Hepatocyte (in vitro differentiated cells): ENCODE data around the gene AGBL1. TPM values are rescaled to one million over a fixed set of nuclear protein-coding genes. Genes with fewer than 3 reads are reported as not detected.

Source experiments
- DNase-seq: peaks from one replicate; pipeline ENCODE4 v3.0.0-alpha.2; 2016; ENCODE audit warnings: low spot score
- H2AFZ ChIP-seq: fragments of 200-600 bp; sonication (generic); 2 replicates; pipeline ENCODE4 v1.6.0; 2016; ENCODE audit warnings: antibody characterized with exemption, mild to moderate bottlenecking
- H3K27ac ChIP-seq: fragments of 200-600 bp; sonication (generic); 2 replicates; pipeline ENCODE4 v1.5.1; 2016; ENCODE audit warnings: mild to moderate bottlenecking
- H3K27me3 ChIP-seq: fragments of 200-600 bp; sonication (generic); 2 replicates; pipeline ENCODE4 v1.6.1; 2016
- H3K36me3 ChIP-seq: fragments of 200-600 bp; sonication (generic); replicated peaks from 2 replicates; pipeline ENCODE4 v1.5.1; 2016; ENCODE audit warnings: low read depth; ENCODE audit not compliant: insufficient read depth
- H3K4me1 ChIP-seq: fragments of 200-600 bp; sonication (generic); 2 replicates; pipeline ENCODE4 v1.5.1; 2016; ENCODE audit warnings: mild to moderate bottlenecking, moderate library complexity; ENCODE audit not compliant: insufficient read depth
- H3K4me2 ChIP-seq: fragments of 200-600 bp; sonication (generic); 2 replicates; pipeline ENCODE4 v1.6.0; 2016
- H3K4me3 ChIP-seq: fragments of 200-600 bp; sonication (generic); 2 replicates; pipeline ENCODE4 v1.5.1; 2016; ENCODE audit warnings: mild to moderate bottlenecking
- H3K79me2 ChIP-seq: fragments of 200-600 bp; sonication (generic); 2 replicates; pipeline ENCODE4 v1.6.0; 2017; ENCODE audit warnings: mild to moderate bottlenecking
- H3K9me2 ChIP-seq: fragments of 200-600 bp; sonication (generic); replicated peaks from 2 replicates; pipeline ENCODE4 v1.6.0; 2017; ENCODE audit warnings: mild to moderate bottlenecking; ENCODE audit not compliant: insufficient read depth
- H3K9me3 ChIP-seq: fragments of 200-600 bp; sonication (generic); 2 replicates; pipeline ENCODE4 v1.5.1; 2016; ENCODE audit warnings: low read depth, mild to moderate bottlenecking
- H4K20me1 ChIP-seq: fragments of 200-600 bp; sonication (generic); 2 replicates; pipeline ENCODE4 v1.6.0; 2016; ENCODE audit warnings: mild to moderate bottlenecking; ENCODE audit not compliant: insufficient read depth, poor library complexity, severe bottlenecking
- CTCF ChIP-seq: fragments of 200-600 bp; sonication (generic); IDR thresholded peaks from 2 replicates; pipeline ENCODE4 v1.5.1; 2016; ENCODE audit warnings: antibody characterized with exemption, mild to moderate bottlenecking; ENCODE audit not compliant: poor library complexity
- EZH2 ChIP-seq: fragments of 200-600 bp; sonication (generic); IDR thresholded peaks from 2 replicates; pipeline ENCODE4 v1.6.1; 2016; ENCODE audit warnings: antibody characterized with exemption, mild to moderate bottlenecking, borderline replicate concordance
- EZH2phosphoT487 ChIP-seq: fragments of 200-600 bp; sonication (generic); IDR thresholded peaks from one replicate; pipeline ENCODE4 v1.6.1; 2018; ENCODE audit warnings: antibody characterized with exemption, mild to moderate bottlenecking, low read depth, moderate library complexity; ENCODE audit not compliant: unreplicated experiment, severe bottlenecking
- WGBS: methylation state at CpG from one replicate; pipeline ENCODE4 v1.1.6; 2016; ENCODE audit warnings: low lambda C conversion rate; ENCODE audit errors: missing lambda C conversion rate; 5-methylcytosine and 5-hydroxymethylcytosine counted together
- polyA plus RNA-seq: library from polyadenylated mRNA; unstranded; fragments of >200 nt; fragmentation: Nextera tagmentation; extraction: Ambion mirVana; gene quantifications from 2 replicates; pipeline ENCODE4 v1.2.1, GENCODE V29; 2016
- total RNA-seq: library from RNA; depleted of rRNA; stranded (reverse); fragments of >200 nt; gene quantifications from 2 replicates; pipeline ENCODE4 v1.2.3, GENCODE V29; 2014

AGBL1 gene
- total and polyA plus RNA-seq, 2 experiments from 2014 or later = not detected

DNA sequence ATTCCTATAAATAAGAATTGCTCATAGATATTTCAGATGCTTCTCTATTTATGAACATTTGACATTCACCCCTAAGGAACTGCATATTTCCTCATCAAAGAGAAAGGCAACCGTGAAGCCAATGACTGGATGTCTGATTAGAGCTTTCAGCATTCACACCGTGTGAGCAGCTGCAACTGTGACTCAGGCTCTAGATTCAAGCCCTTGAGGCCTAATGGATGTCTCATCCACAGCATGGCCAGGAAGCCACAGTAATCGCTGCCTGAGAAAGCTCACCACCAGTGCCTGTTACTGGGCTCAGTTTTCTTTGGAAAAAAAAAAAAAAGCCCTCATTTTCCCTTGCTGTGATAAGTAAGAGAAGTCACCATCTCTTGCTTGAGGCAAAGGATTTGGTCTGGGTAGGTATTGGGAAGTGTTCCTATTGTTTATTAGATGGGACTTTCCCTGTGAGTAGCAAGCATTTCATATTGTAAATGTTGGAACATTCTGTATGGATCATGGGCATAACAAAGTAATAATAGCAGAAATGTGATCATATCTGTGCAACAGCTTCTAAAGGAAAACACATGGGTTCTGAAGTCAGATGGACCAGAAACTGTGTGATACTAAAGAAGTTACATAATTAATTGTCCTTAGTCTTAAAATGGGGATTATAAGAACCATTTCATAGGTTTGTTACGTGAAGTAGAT, 783.7 kb downstream of the AGBL1 start:
- Histone ChIP-seq H3K4me2 (no peak overlapping the region), H3K4me3 (no peak overlapping the region), H3K4me1 (no peaks in the 10 kb centered on the region), H3K27ac (no peak overlapping the region), H3K36me3 (no peaks in the 10 kb centered on the region), H2AFZ (no peak overlapping the region), H3K9me3 (no peaks in the 10 kb centered on the region), H3K79me2 (no peaks in the 10 kb centered on the region), H3K27me3 (no peaks in the 10 kb centered on the region), H4K20me1 (no peaks in the 10 kb centered on the region), H3K9me2 (no peaks in the 10 kb centered on the region)
- DNase-seq = peak; percentile 15
- TF ChIP-seq EZH2phosphoT487 = no peak
- 61% methylated on average over 4 of the region's 4 CpGs for WGBS

DNA sequence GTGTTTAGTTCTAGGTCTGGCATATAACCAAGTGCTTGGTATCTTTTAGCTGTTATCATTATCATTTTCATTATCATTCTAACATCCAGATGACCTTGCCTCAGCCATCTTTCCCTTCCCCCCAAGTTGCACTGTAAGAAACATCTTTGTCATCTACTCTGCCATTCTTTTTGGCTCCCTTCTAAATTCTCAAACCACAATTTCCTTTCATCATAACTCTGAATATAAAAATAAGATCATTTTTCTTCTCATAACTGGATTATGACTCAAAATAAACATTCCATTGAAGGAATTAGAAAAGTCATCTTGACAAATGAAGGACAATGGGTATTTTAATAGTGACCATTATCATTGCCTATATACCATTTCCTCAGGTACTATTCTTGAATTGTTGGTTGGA, 786.2 kb downstream of the AGBL1 start:
- Histone ChIP-seq H3K9me3 (no peaks in the 10 kb centered on the region), H3K27ac (no peak overlapping the region), H3K4me3 (no peak overlapping the region), H3K79me2 (no peaks in the 10 kb centered on the region), H4K20me1 (no peaks in the 10 kb centered on the region), H2AFZ (no peak overlapping the region), H3K4me2 (no peak overlapping the region), H3K4me1 (no peaks in the 10 kb centered on the region), H3K36me3 (no peaks in the 10 kb centered on the region), H3K27me3 (no peaks in the 10 kb centered on the region), H3K9me2 (no peaks in the 10 kb centered on the region)
- TF ChIP-seq CTCF = no peak
- no peak for TF ChIP-seq EZH2phosphoT487
- no peak for TF ChIP-seq EZH2
- DNase-seq = no peak

DNA sequence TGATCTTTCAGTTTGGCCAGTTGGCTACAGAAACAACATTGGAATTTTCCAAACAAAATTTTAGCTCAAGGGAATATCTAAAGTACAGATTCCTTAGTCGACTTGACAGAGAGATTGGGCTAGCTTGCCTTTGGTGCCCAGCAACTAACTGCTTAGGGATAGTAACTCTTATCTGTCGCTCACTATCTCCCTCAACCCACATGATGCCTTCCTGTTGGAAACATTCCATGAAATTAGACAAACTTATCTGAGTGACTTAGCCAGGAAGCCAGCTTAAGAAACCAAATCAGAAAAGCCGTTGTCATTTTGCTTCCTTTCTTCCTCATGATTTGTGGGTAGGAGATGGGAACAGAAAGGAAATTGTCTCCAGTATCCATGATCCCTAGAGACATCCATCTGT, 791.2 kb downstream of the AGBL1 start:
- no peak overlapping the region for H3K27ac ChIP-seq
- H3K4me3 ChIP-seq = no peak overlapping the region
- H3K79me2 ChIP-seq = no peaks in the 10 kb centered on the region
- no peaks in the 10 kb centered on the region for H4K20me1 ChIP-seq
- no peak for TF ChIP-seq EZH2phosphoT487
- no peak for TF ChIP-seq CTCF
- no peak for TF ChIP-seq EZH2
- no peak overlapping the region for H3K4me2 ChIP-seq
- no peaks in the 10 kb centered on the region for H3K4me1 ChIP-seq
- no peaks in the 10 kb centered on the region for H3K9me3 ChIP-seq
- H3K27me3 ChIP-seq = no peaks in the 10 kb centered on the region
- DNase-seq = no peak
- 41% methylated on average over 3 of the region's 3 CpGs for WGBS
- no peaks in the 10 kb centered on the region for H3K36me3 ChIP-seq
- no peak overlapping the region for H2AFZ ChIP-seq
- H3K9me2 ChIP-seq = no peaks in the 10 kb centered on the region

DNA sequence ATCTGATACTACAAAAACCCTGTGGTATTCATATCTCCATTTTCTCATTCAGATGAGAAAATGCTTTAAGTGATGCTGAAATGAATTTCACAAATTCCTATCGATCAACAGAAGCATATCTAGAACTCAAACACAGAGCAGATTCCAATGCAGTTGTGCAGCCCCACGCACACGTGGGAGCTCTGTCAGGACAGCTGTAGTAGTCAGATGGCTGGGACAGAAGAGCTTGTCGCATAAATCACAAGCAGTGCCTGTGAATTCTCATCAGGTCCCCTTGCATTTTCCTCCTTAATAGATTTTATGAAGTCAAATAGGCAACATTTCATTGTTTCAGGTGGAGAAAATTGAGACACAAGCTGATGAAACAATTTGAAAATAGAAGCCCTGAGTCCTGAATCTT, 792.3 kb downstream of the AGBL1 start:
- H3K27me3 ChIP-seq = no peaks in the 10 kb centered on the region
- no peaks in the 10 kb centered on the region for H3K36me3 ChIP-seq
- H3K4me3 ChIP-seq = no peak overlapping the region
- H3K27ac ChIP-seq = no peak overlapping the region
- no peaks in the 10 kb centered on the region for H3K79me2 ChIP-seq
- no peaks in the 10 kb centered on the region for H3K9me3 ChIP-seq
- no peak for DNase-seq
- H4K20me1 ChIP-seq = no peaks in the 10 kb centered on the region
- 70% methylated on average over 4 of the region's 4 CpGs for WGBS
- H3K4me2 ChIP-seq = no peak overlapping the region
- TF ChIP-seq EZH2phosphoT487 (no peak), CTCF (no peak), EZH2 (no peak)
- no peaks in the 10 kb centered on the region for H3K9me2 ChIP-seq
- no peaks in the 10 kb centered on the region for H3K4me1 ChIP-seq
- no peak overlapping the region for H2AFZ ChIP-seq
